ENCODE data around the gene SH3RF3.

- no peak for TF ChIP-seq POLR2A (IDR thresholded peaks at IDR 0.05)
- TF ChIP-seq, protein P1, sequence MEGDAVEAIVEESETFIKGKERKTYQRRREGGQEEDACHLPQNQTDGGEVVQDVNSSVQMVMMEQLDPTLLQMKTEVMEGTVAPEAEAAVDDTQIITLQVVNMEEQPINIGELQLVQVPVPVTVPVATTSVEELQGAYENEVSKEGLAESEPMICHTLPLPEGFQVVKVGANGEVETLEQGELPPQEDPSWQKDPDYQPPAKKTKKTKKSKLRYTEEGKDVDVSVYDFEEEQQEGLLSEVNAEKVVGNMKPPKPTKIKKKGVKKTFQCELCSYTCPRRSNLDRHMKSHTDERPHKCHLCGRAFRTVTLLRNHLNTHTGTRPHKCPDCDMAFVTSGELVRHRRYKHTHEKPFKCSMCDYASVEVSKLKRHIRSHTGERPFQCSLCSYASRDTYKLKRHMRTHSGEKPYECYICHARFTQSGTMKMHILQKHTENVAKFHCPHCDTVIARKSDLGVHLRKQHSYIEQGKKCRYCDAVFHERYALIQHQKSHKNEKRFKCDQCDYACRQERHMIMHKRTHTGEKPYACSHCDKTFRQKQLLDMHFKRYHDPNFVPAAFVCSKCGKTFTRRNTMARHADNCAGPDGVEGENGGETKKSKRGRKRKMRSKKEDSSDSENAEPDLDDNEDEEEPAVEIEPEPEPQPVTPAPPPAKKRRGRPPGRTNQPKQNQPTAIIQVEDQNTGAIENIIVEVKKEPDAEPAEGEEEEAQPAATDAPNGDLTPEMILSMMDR (IDR thresholded peaks at IDR 0.05): no peak
These were observed 162.1 kb downstream of the SH3RF3 start for GRCh38 chr2:109290887-109291643.
